IMR-90 (cell line): Measurements from ENCODE around the gene RAD23B. TPM values are rescaled to one million over a fixed set of nuclear protein-coding genes. Genes with fewer than 3 reads are reported as not detected.

Source experiments
- ATAC-seq: fragments of 200-7000 bp; cut with Tn5 transposase; 2 replicates; pipeline ENCODE4 v1.9.1; 2020; ENCODE audit warnings: low read depth, mild to moderate bottlenecking, moderate library complexity
- BruUV-seq: library from RNA; stranded (reverse); fragments of 400-500 nt; replicated peaks from 2 replicates; lab custom pipeline; 2021; lab: Mats Ljungman, UMichigan
- CTCF ChIA-PET: fragments of 300-600 bp; formaldehyde crosslinking; extraction: SDS; loops from one replicate; lab custom pipeline; 2021; ENCODE audit warnings: antibody characterized with exemption; lab: Yijun Ruan, JAX
- POLR2A ChIA-PET: fragments of 300-600 bp; sonication (Branson Sonifier 250); formaldehyde crosslinking; loops from one replicate; lab custom pipeline; 2022; ENCODE audit warnings: antibody characterized with exemption; ENCODE audit not compliant: unreplicated experiment; lab: Charles Lee
- DNase-seq: peaks from one replicate; pipeline ENCODE4 v3.0.0; 2013
- H2AFZ ChIP-seq: replicated peaks from 2 replicates; pipeline ENCODE3; 2013; ENCODE audit warnings: low read length, mild to moderate bottlenecking; ENCODE audit not compliant: poor library complexity
- H2AK5ac ChIP-seq: 2 replicates; pipeline ENCODE4 v1.6.1; 2013; ENCODE audit warnings: low read depth, low read length, inconsistent platforms
- H2AK9ac ChIP-seq: replicated peaks from 2 replicates; pipeline ENCODE3; 2013; ENCODE audit warnings: mild to moderate bottlenecking, low read depth, low read length, moderate library complexity; ENCODE audit not compliant: poor library complexity
- H2BK120ac ChIP-seq: 2 replicates; pipeline ENCODE4 v1.6.1; 2013; ENCODE audit warnings: low read depth, low read length, inconsistent platforms
- H2BK15ac ChIP-seq: 3 replicates; pipeline ENCODE4 v1.6.1; 2013; ENCODE audit warnings: low read depth, low read length, inconsistent platforms
- H2BK20ac ChIP-seq: 2 replicates; pipeline ENCODE4 v1.6.1; 2013; ENCODE audit warnings: low read depth, mild to moderate bottlenecking, inconsistent platforms, low read length, moderate library complexity
- H2BK5ac ChIP-seq: 2 replicates; pipeline ENCODE4 v1.6.1; 2013; ENCODE audit warnings: mild to moderate bottlenecking, low read depth, low read length, inconsistent platforms; ENCODE audit not compliant: poor library complexity, severe bottlenecking
- H3K14ac ChIP-seq: replicated peaks from 2 replicates; pipeline ENCODE4 v1.6.1; 2013; ENCODE audit warnings: low read depth, low read length, inconsistent platforms
- H3K18ac ChIP-seq: 2 replicates; pipeline ENCODE4 v1.6.1; 2013; ENCODE audit warnings: low read depth, low read length, control low read depth
- H3K23ac ChIP-seq: 2 replicates; pipeline ENCODE4 v1.6.1; 2013; ENCODE audit warnings: low read depth, low read length, inconsistent platforms
- H3K27ac ChIP-seq: 2 replicates; pipeline ENCODE4 v1.5.1; 2013; ENCODE audit warnings: mild to moderate bottlenecking, control low read depth, low read length; ENCODE audit not compliant: insufficient read depth
- H3K27me3 ChIP-seq: 2 replicates; pipeline ENCODE4 v1.6.1; 2013; ENCODE audit warnings: low read length; ENCODE audit not compliant: control insufficient read depth, insufficient read depth
- H3K36me3 ChIP-seq: 2 replicates; pipeline ENCODE4 v1.6.1; 2013; ENCODE audit warnings: low read length, mixed read lengths; ENCODE audit not compliant: control insufficient read depth, insufficient read depth
- H3K4ac ChIP-seq: 2 replicates; pipeline ENCODE4 v1.6.1; 2013; ENCODE audit warnings: low read depth, low read length, inconsistent platforms
- H3K4me1 ChIP-seq: 2 replicates; pipeline ENCODE4 v1.6.1; 2013; ENCODE audit warnings: low read length, mixed read lengths; ENCODE audit not compliant: control insufficient read depth, insufficient read depth
- H3K4me2 ChIP-seq: 2 replicates; pipeline ENCODE4 v1.6.1; 2013; ENCODE audit warnings: low read depth, mild to moderate bottlenecking, control low read depth, low read length, moderate library complexity
- H3K4me3 ChIP-seq: 2 replicates; pipeline ENCODE4 v1.5.1; 2013; ENCODE audit warnings: low read depth, mild to moderate bottlenecking, control low read depth, low read length, moderate library complexity; ENCODE audit not compliant: insufficient read depth
- H3K56ac ChIP-seq: 2 replicates; pipeline ENCODE4 v1.6.1; 2013; ENCODE audit warnings: low read length, inconsistent platforms; ENCODE audit not compliant: insufficient read depth; ENCODE audit errors: extremely low read depth
- H3K79me1 ChIP-seq, 2 experiments: 2 replicates each; pipeline ENCODE4 v1.6.1; 2013; ENCODE audit warnings: low read length in 2 of 2, inconsistent platforms in 1 of 2, low read depth in 1 of 2
- H3K9ac ChIP-seq: 2 replicates; pipeline ENCODE4 v1.6.1; 2013; ENCODE audit warnings: low read depth, low read length, control low read depth
- H3K9me1 ChIP-seq: 2 replicates; pipeline ENCODE4 v1.6.1; 2013; ENCODE audit warnings: low read length, inconsistent platforms; ENCODE audit not compliant: insufficient read depth
- H3K9me3 ChIP-seq: 2 replicates; pipeline ENCODE4 v1.6.1; 2013; ENCODE audit warnings: low read length; ENCODE audit not compliant: control insufficient read depth, insufficient read depth
- H4K20me1 ChIP-seq: 2 replicates; pipeline ENCODE4 v1.6.1; 2013; ENCODE audit warnings: low read length, inconsistent platforms; ENCODE audit not compliant: insufficient read depth
- H4K5ac ChIP-seq: 2 replicates; pipeline ENCODE4 v1.6.1; 2013; ENCODE audit warnings: mild to moderate bottlenecking, low read depth, low read length, control low read depth
- H4K8ac ChIP-seq, 2 experiments: 2 replicates each; pipeline ENCODE4 v1.6.1; 2013; ENCODE audit warnings: low read depth in 2 of 2, low read length in 2 of 2, control low read depth in 1 of 2, inconsistent platforms in 1 of 2
- H4K91ac ChIP-seq: 2 replicates; pipeline ENCODE4 v1.6.1; 2013; ENCODE audit warnings: low read depth, low read length, inconsistent platforms; ENCODE audit not compliant: insufficient read depth
- BHLHE40 ChIP-seq: fragments of 150-350 bp; IDR thresholded peaks from 2 replicates; pipeline ENCODE4 v1.6.1; 2016; ENCODE audit warnings: mild to moderate bottlenecking, low read depth, low read length
- CTCF ChIP-seq: conservative IDR thresholded peaks from 2 replicates; pipeline ENCODE4 v1.5.1; 2012; ENCODE audit warnings: mild to moderate bottlenecking, low read depth, low read length, improper control_type of control experiment
- FOS ChIP-seq: fragments of 150-350 bp; IDR thresholded peaks from 2 replicates; pipeline ENCODE4 v1.6.1; 2016; ENCODE audit warnings: low read depth, low read length
- MXI1 ChIP-seq: IDR thresholded peaks from 2 replicates; pipeline ENCODE4 v1.6.1; 2012; ENCODE audit warnings: low read depth, mild to moderate bottlenecking, low read length, moderate library complexity, borderline replicate concordance
- NFE2L2 ChIP-seq: fragments of 150-350 bp; IDR thresholded peaks from 2 replicates; pipeline ENCODE4 v1.6.1; 2016; ENCODE audit warnings: low read depth, mild to moderate bottlenecking, low read length
- RAD21 ChIP-seq: IDR thresholded peaks from 2 replicates; pipeline ENCODE4 v1.6.1; 2012; ENCODE audit warnings: low read length, improper control_type of control experiment
- WGBS, 2 experiments: methylation state at CpG; one replicate each; pipeline versions ENCODE4 v1.1.5 to v1.1.7; 2013; ENCODE audit warnings: missing lambda C conversion rate in 2 of 2; ENCODE audit not compliant: insufficient read length in 1 of 2; ENCODE audit errors: extremely low coverage in 2 of 2; 5-methylcytosine and 5-hydroxymethylcytosine counted together
- dilution Hi-C: fragments of 300-500 bp; cut with HindIII; formaldehyde crosslinking; loops from one replicate; pipeline ENCODE4 v1.14.3; 2018; ENCODE audit warnings: low sequenced_read_pairs; ENCODE audit not compliant: unreplicated experiment
- in situ Hi-C: fragments of 300-500 bp; cut with MboI; formaldehyde crosslinking; loops from 3 replicates; pipeline ENCODE4 v1.14.3; 2019; ENCODE audit warnings: low sequenced_read_pairs, inconsistent platforms, mixed read lengths
- intact Hi-C: fragments of 100-400 bp; cut with micrococcal nuclease; formaldehyde crosslinking; loops from 2 replicates; pipeline ENCODE4 v1.10.0; 2022
- polyA plus RNA-seq, 3 experiments: library from polyadenylated mRNA; depleted of rRNA; stranded (reverse); fragments of >200 nt; gene quantifications; 2 replicates each; pipeline ENCODE4 v1.2.3, GENCODE V29; 2012; ENCODE audit warnings: low replicate concordance in 1 of 3
- total RNA-seq: library from RNA; depleted of rRNA; stranded (reverse); fragments of >200 nt; gene quantifications from 2 replicates; pipeline ENCODE4 v1.2.3, GENCODE V29; 2012
- TF ChIP-seq, protein P1 (sequence below): fragments of 150-350 bp; IDR thresholded peaks from 2 replicates; pipeline ENCODE4 v1.6.1; 2016; ENCODE audit warnings: low read depth, mild to moderate bottlenecking, low read length, moderate library complexity, borderline replicate concordance

RAD23B gene
- total and polyA plus RNA-seq, 2 of the 4 experiments (the other 2 are of a cell fraction) = 126 to 148 TPM

GRCh38 chr9:107263289-107263688 is 19.8 kb upstream of the RAD23B start:
- ChIA-PET CTCF (no interaction called here), POLR2A (no interaction called here)
- Histone ChIP-seq H3K9ac (no peak overlapping the region), H2BK20ac (no peak overlapping the region), H2AK9ac (no peak overlapping the region), H3K27ac (no peak overlapping the region), H2AK5ac (no peak overlapping the region; the same call in 1 of the 2 replicates), H3K79me1 (no peaks in the 10 kb centered on the region), H3K27me3 (no peaks in the 10 kb centered on the region), H3K4ac (no peak overlapping the region), H3K4me3 (no peak overlapping the region), H3K4me2 (no peak overlapping the region), H3K14ac (no peak overlapping the region), H3K36me3 (no peaks in the 10 kb centered on the region), H4K5ac (no peak overlapping the region), H3K9me1 (no peaks in the 10 kb centered on the region), H3K18ac (no peak overlapping the region), H4K8ac (no peak overlapping the region), H2AFZ (no peak overlapping the region), H4K20me1 (no peaks in the 10 kb centered on the region), H3K56ac (no peak overlapping the region), H2BK120ac (no peak overlapping the region), H2BK5ac (no peak overlapping the region), H3K4me1 (peaks cover 3% of the 10 kb centered on the region; the same call in 1 of the 2 replicates), H2BK15ac (no peak overlapping the region), H3K23ac (no peak overlapping the region), H3K9me3 (no peaks in the 10 kb centered on the region), H4K91ac (no peak overlapping the region)
- dilution Hi-C loops = no loop called here
- intact Hi-C loops = no loop called here
- no peak for DNase-seq
- TF ChIP-seq MXI1 = no peak
- no peak for TF ChIP-seq RAD21
- TF ChIP-seq, protein P1, sequence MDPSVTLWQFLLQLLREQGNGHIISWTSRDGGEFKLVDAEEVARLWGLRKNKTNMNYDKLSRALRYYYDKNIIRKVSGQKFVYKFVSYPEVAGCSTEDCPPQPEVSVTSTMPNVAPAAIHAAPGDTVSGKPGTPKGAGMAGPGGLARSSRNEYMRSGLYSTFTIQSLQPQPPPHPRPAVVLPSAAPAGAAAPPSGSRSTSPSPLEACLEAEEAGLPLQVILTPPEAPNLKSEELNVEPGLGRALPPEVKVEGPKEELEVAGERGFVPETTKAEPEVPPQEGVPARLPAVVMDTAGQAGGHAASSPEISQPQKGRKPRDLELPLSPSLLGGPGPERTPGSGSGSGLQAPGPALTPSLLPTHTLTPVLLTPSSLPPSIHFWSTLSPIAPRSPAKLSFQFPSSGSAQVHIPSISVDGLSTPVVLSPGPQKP = no peak
- TF ChIP-seq CTCF = no peak
- no peak for TF ChIP-seq NFE2L2
- no peak for TF ChIP-seq FOS
- no peak for TF ChIP-seq BHLHE40
- BruUV-seq = no TSS peak
- no CpG with 5 or more reads among the region's 2 CpGs for WGBS, 2 experiments
- ATAC-seq = no peak
- in situ Hi-C loops = no loop called here
